ENCODE results near the gene FADS3. TPM values are rescaled to one million over a fixed set of nuclear protein-coding genes. Genes with fewer than 3 reads are reported as not detected.

FADS3 gene
- total and polyA plus RNA-seq, 2 experiments from 2014 or later: 44.4 to 73.5 TPM

- TF ChIP-seq ETS1 (IDR thresholded peaks at IDR 0.05): no peak
- no peak for TF ChIP-seq EZH2phosphoT487 (IDR thresholded peaks at IDR 0.05; ENCODE audit: unreplicated experiment)
- no peak for TF ChIP-seq ZNF114 (CRISPR knock-in tag; IDR thresholded peaks at IDR 0.05)
- TF ChIP-seq JUNB (IDR thresholded peaks at IDR 0.05; ENCODE audit: unreplicated experiment): no peak
- no peak for TF ChIP-seq CREB1 (CRISPR knock-in tag; IDR thresholded peaks at IDR 0.05; ENCODE audit: low read depth)
- TF ChIP-seq STAT1 (IDR thresholded peaks at IDR 0.05; ENCODE audit: unreplicated experiment): no peak
- TF ChIP-seq POLR2AphosphoS5 (IDR thresholded peaks at IDR 0.05; ENCODE audit: low read depth): no peak
Observed at GRCh38 chr11:61847914-61848581, 43.3 kb downstream of the FADS3 start (continued).

DNA sequence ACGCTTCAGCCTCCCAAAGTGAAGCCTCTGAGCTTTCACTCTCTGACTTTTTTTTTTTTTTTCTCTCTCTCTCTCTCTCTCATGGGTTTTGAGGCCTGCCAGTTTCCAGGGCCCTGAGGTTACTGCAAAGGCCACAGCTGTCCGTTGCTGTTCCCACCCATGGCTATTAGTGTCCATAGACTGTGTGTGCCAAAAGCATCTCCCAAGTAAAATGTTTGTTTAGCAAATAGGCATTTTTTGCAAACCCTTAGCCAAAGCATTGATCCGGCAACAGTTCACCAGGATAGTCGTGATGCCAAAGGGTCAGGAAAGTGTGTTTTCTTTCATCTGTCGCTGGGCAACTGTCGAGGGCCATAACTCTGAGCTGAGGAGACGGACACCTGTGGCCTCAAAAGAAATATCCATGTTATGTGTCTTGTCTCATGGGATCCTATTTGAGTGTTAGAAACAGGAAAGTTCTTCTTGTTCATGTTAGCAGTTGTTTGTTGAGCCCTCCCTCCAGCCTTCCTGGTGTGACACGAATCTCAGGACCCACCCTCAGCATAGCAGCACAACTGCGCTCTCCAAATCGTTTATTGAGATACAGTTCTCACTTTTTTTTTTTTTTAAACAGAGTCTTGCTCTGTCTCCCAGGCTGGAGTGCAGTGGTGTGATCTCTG, 44.9 kb downstream of the FADS3 start:
- peaks cover 98% of the 10 kb centered on the region for H3K36me3 Mint-ChIP-seq (ENCODE audit: low read depth)
- Histone ChIP-seq H3K27ac (ENCODE audit: low read depth) (peak overlapping the region; percentile 62), H3K9me2 (ENCODE audit: insufficient read depth) (no peaks in the 10 kb centered on the region), H3K36me3 (ENCODE audit: insufficient read depth) (peaks cover 69% of the 10 kb centered on the region), H3K27me3 (ENCODE audit: insufficient read depth) (no peaks in the 10 kb centered on the region), H3K4me1 (ENCODE audit: insufficient read depth) (no peaks in the 10 kb centered on the region), H3K4me3 (no peak overlapping the region), H3K4me2 (no peak overlapping the region), H4K20me1 (replicated peaks; ENCODE audit: insufficient read depth) (peaks cover 29% of the 10 kb centered on the region), H2AFZ (no peak overlapping the region), H3K79me2 (replicated peaks; ENCODE audit: insufficient read depth) (peaks cover 16% of the 10 kb centered on the region), H3F3A (replicated peaks; ENCODE audit: low read depth) (0 out of 2 replicates have a peak, but pooled peaks cover 28% of the 10 kb centered on the region)
- no peaks in the 10 kb centered on the region for H3K9me3 Mint-ChIP-seq
- ATAC-seq (no peak), DNase-seq (ENCODE audit: low spot score) (no peak)
- H3K27me3 Mint-ChIP-seq (ENCODE audit: insufficient read depth, low read depth, poor library complexity): peaks cover 9% of the 10 kb centered on the region
- no peak overlapping the region for H3K4me3 Mint-ChIP-seq
- TF ChIP-seq EZH2phosphoT487 (IDR thresholded peaks at IDR 0.05; ENCODE audit: unreplicated experiment): no peak
- TF ChIP-seq JUNB (IDR thresholded peaks at IDR 0.05; ENCODE audit: unreplicated experiment): no peak
- no peak for TF ChIP-seq STAT1 (IDR thresholded peaks at IDR 0.05; ENCODE audit: unreplicated experiment)
- TF ChIP-seq EZH2 (IDR thresholded peaks at IDR 0.05; ENCODE audit: low read depth, unreplicated experiment): no peak
- no peak for TF ChIP-seq CTCF (conservative IDR thresholded peaks at IDR 0.05; ENCODE audit: low read depth in 2 of 2)
- no peak for TF ChIP-seq CREB1 (CRISPR knock-in tag; IDR thresholded peaks at IDR 0.05; ENCODE audit: low read depth)
- TF ChIP-seq, protein P1, sequence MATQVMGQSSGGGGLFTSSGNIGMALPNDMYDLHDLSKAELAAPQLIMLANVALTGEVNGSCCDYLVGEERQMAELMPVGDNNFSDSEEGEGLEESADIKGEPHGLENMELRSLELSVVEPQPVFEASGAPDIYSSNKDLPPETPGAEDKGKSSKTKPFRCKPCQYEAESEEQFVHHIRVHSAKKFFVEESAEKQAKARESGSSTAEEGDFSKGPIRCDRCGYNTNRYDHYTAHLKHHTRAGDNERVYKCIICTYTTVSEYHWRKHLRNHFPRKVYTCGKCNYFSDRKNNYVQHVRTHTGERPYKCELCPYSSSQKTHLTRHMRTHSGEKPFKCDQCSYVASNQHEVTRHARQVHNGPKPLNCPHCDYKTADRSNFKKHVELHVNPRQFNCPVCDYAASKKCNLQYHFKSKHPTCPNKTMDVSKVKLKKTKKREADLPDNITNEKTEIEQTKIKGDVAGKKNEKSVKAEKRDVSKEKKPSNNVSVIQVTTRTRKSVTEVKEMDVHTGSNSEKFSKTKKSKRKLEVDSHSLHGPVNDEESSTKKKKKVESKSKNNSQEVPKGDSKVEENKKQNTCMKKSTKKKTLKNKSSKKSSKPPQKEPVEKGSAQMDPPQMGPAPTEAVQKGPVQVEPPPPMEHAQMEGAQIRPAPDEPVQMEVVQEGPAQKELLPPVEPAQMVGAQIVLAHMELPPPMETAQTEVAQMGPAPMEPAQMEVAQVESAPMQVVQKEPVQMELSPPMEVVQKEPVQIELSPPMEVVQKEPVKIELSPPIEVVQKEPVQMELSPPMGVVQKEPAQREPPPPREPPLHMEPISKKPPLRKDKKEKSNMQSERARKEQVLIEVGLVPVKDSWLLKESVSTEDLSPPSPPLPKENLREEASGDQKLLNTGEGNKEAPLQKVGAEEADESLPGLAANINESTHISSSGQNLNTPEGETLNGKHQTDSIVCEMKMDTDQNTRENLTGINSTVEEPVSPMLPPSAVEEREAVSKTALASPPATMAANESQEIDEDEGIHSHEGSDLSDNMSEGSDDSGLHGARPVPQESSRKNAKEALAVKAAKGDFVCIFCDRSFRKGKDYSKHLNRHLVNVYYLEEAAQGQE (IDR thresholded peaks at IDR 0.05; ENCODE audit: unreplicated experiment): no peak
- TF ChIP-seq ZNF114 (CRISPR knock-in tag; IDR thresholded peaks at IDR 0.05): no peak
- H3K4me1 Mint-ChIP-seq: peaks cover 2% of the 10 kb centered on the region; the same call in 2 of the 3 replicates
- H3K27ac Mint-ChIP-seq: no peak overlapping the region
